Muscle layer of duodenum (tissue), 2 donors: Measurements from ENCODE around the gene CHMP5.

Experiments
- H3K27ac ChIP-seq: one replicate; pipeline ENCODE4 v1.7.0; 2013; ENCODE audit warnings: mild to moderate bottlenecking, low read length
- H3K27me3 ChIP-seq: one replicate; pipeline ENCODE4 v1.7.0; 2013; ENCODE audit warnings: low read depth, mild to moderate bottlenecking, control low read depth, low read length
- H3K36me3 ChIP-seq, 2 donors: one replicate each; pipeline ENCODE4 v1.7.0; 2013; ENCODE audit warnings: low read length in 2 of 2, control low read depth in 1 of 2, mild to moderate bottlenecking in 1 of 2; ENCODE audit not compliant: insufficient read depth in 2 of 2, control insufficient read depth in 1 of 2
- H3K4me1 ChIP-seq, 2 donors: one replicate each; pipeline ENCODE4 v1.7.0; 2013; ENCODE audit warnings: low read length in 2 of 2, mild to moderate bottlenecking in 2 of 2, control low read depth in 1 of 2, moderate library complexity in 1 of 2; ENCODE audit not compliant: insufficient read depth in 2 of 2, control insufficient read depth in 1 of 2
- H3K4me3 ChIP-seq, 2 donors: one replicate each; pipeline ENCODE4 v1.7.0; 2013; ENCODE audit warnings: low read length in 2 of 2, low read depth in 1 of 2, mild to moderate bottlenecking in 1 of 2
- H3K9me3 ChIP-seq, 2 donors: one replicate each; pipeline ENCODE4 v1.7.0; 2013; ENCODE audit warnings: low read length in 2 of 2, control low read depth in 1 of 2, mild to moderate bottlenecking in 1 of 2; ENCODE audit not compliant: control insufficient read depth in 1 of 2
- donor health status: healthy.

The CHMP5 gene

GRCh38 chr9:33320568-33321261 lies 55.9 kb downstream of the CHMP5 start:
- Histone ChIP-seq H3K9me3 (no peaks in the 10 kb centered on the region), H3K27ac (peak overlapping the region; percentile 57), H3K36me3 (peaks cover 42 to 58% of the 10 kb centered on the region in 2 donors), H3K27me3 (no peaks in the 10 kb centered on the region), H3K4me3 (no peak overlapping the region), H3K4me1 (no peaks in the 10 kb centered on the region)

- Histone ChIP-seq H3K9me3 (no peaks in the 10 kb centered on the region), H3K4me1 (peaks cover 0 to 13% of the 10 kb centered on the region in 2 donors), H3K27me3 (no peaks in the 10 kb centered on the region), H3K36me3 (peaks cover 21 to 42% of the 10 kb centered on the region in 2 donors), H3K4me3 (no peak overlapping the region), H3K27ac (peak overlapping the region; percentile 79)
Observed at GRCh38 chr9:33329117-33329563, 64.3 kb downstream of the CHMP5 start.

DNA sequence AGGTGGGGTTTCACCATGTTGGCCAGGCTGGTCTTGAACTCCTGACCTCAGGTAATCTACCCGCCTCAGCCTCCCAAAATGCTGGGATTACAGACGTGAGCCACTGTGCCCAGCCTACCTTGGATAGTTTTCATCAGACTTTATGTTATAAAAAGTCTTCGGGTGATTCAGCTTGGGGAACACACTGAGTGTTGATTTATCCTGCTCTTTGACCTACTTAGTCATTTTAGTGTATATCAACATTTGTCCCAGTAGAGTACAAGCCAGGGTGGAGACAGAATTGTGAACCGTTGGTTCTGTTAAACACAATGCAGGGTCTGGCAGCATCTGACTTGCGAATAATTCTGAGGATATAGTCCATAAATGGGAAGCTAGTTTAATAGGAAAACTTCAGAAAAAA lies 65.1 kb downstream of the CHMP5 start:
- Histone ChIP-seq H3K36me3 (peaks cover 25 to 48% of the 10 kb centered on the region in 2 donors), H3K9me3 (no peaks in the 10 kb centered on the region), H3K27me3 (no peaks in the 10 kb centered on the region), H3K27ac (peak overlapping the region; percentile 47), H3K4me1 (peaks cover 0 to 13% of the 10 kb centered on the region in 2 donors), H3K4me3 (no peak overlapping the region)

- no peak overlapping the region for H3K4me3 ChIP-seq
- H3K27me3 ChIP-seq: no peaks in the 10 kb centered on the region
- no peaks in the 10 kb centered on the region for H3K9me3 ChIP-seq
- H3K4me1 ChIP-seq: peaks cover 0 to 13% of the 10 kb centered on the region in 2 donors
- peaks cover 25 to 48% of the 10 kb centered on the region in 2 donors for H3K36me3 ChIP-seq
- no peak overlapping the region for H3K27ac ChIP-seq
Observed at GRCh38 chr9:33331377-33331891, 66.6 kb downstream of the CHMP5 start.
